Hepatic stellate cell (primary cell): ENCODE measurements around the gene FZD10.

Experiments used
- DNase-seq: peaks from one replicate; pipeline ENCODE4 v3.0.0; 2011; ENCODE audit warnings: low spot score

Gene FZD10

GRCh38 chr12:130179621-130180020 lies 17.4 kb downstream of the FZD10 start:
- no peak for DNase-seq

DNA sequence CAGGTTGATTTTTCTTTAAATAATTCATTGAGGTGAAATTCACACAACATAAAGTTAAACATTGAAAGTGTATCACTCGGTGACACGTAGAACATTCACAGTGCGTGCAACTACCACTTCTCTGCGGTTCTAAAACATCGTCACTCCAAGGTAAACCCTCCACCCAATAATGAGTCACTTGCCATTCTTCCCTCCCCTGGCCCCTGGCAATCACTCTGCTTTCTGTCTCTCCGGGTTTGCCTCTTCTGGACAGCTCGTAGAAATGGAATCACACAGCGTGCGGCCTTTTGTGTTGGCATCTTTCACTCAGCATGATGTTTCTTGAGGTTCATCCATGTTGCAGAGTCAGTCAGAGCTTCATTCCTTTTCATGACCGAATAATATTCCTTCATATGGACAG lies 18.9 kb downstream of the FZD10 start:
- DNase-seq: no peak

DNA sequence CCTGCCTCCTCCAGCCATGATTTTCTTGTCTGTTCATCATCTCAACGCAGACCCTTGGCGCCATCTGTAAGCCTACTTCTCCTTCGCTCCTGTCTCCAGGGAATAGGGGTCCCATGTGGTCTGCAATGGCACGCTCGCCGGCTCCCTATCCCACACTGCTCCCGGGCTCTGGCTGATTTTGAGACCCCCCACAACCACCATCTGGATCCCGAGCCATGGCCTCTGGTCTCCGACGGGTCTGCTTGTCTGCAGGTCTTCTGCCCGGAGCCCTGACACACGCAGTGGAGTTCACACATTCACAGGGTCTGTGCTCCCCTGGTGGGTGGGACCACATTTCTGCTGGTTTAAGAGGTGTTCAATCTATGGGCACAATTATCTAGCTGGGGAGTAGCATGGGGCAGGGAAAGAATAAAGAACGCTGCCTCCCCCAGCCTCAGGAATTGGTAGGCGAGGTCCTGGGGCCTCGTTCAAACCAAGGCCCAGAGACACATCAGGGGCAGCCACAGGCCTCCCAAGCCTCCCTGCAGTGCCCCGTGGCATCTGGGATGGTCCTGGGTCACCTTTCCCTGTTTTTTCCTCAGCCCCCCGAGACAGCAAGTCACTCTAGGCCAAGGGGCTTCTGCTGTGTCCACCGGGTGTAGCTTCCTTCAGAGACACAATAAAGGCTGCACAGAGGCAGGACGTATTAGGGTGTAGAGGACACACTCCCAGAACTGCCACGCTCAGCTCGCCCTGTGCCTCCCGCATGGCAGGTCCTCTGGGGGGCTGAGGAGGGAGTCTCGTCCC lies 21.5 kb downstream of the FZD10 start:
- DNase-seq: no peak

DNA sequence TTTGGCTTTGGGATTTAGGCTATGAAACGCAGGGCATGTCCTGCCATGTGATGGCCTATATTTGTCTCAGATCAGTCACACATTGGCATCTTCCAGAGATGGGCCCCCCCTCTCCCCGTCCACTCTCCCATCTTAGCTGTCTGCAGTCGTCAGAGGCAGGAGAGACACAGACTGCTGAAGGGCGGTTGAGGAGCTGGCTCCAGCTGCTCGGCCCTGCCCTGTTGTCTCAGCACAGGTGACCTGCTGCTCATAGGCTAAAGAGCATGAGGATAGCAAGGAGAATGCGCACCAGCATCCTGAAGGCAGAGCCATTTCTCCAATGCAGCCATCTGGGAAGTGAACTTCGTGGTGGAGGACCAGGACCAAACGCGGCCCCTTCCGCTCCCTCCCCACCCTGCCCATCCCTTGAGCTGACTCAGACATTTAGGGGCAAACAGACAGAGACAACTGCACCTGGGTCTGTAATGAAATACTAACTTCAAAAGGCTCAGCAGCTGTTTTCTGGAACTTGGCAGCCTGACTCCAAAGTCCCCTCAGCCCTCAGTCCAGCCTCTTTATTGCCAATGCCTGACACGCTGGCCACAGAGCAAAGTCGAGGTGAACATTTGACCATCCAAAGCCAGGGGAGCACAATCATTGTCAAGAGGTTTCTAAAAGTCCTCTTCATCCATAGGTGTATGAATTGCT lies 22.3 kb downstream of the FZD10 start:
- DNase-seq: no peak

DNA sequence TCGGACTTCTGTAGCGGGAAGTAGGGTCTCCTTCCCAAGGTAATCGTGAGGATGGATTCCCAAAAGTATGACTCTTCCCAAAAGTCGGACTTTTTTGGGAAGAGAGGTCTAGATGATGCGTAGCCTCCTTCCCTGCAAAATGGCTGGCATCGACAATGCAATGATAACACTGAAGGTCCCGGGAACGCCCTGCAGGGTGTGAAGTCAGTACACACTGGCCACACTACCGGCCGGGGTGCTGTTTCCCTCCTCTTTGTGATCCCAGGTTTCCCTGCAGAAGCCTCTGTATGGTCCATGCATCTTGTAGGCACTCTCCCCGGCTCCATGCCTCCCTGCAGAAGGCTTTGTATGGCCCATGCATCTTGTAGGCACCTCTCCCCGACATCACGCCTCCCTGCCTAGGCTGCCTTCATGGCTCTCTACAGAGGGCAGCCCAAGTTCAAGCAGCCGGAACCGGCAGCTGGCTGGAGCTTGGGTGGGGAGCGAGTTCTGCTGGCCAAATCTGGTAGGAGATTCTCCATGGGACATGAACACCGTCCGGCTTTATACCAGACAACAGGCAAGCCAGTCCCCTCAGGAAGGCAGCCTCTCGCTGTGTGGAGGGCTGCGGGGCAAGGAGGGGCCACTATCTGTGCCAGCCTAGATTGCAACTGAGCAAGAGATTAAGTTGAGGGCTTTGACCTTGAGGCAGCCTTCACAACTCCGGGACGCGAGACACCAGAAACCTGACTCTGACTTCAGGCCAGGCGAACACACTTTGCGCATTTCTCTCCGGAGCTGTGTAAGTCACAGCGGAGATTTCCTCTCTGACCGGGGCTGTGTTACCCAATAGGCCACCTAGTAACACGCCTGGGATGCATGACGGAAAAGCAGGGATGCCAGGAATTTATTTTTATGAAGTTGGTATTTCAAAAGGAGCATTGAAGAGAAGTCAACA lies 23.5 kb downstream of the FZD10 start:
- no peak for DNase-seq

DNA sequence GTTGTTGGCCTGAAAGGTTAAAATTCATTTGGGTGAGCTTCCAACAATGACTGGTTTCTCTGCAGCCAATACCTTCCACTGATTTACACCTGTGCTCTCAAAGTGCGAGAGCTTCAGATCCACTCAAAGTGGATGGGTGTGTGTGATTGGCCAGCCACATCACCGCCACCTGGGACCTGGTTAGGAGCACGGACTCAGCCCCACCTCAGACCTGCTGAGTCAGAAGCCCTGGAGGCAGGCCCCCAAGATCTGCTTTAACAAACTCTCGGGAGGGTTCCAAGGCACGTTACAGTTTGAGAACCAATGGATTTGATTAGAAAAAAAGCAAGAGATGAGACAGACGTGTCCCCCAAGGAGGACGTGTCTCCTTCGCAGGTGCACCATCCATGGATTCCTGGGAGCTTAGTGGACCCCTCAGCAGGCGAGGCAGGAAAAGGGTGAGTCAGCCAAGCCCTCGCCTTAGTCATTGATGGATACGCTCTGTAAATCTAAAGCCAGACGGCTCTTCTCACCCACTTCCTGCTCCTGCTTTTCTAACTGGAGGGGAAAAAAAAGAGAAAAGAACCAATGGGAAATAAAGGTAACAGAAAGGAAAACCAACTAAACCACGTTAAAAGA lies 24.5 kb downstream of the FZD10 start:
- DNase-seq: no peak

DNA sequence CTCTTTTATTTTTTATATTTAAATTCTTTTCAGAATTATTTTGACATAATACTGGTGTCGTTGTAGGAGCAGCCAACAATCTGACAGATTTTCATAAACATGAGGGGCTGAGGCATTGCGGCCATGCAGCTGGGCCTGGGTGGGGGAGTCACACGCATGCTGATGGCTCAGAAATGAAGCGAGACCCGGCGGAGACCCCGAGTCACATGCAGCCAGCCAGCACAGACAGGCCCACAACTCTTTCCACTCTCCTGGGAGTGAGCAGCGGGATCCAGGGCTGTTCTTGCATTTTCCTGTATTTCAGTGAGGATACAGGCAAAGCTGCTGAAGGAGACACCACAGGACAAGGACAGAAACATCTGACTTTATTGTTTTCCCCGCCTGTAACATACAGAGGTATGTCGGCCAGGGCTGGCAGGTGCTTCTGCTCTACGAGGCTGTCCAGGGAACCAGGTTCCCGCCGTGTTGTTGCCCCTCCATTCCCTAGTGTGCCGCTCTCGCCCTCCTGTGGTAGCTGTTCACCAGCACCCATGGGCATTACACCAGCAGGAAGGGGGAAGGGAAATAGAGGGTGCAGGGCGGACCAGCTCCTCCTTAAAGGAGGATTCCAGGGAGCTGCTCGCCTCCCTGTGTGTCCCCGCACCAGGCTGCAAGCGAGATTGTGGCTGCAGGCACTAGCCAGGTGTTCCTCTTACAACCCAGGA lies 30.5 kb downstream of the FZD10 start:
- no peak for DNase-seq

GRCh38 chr12:130194154-130194553 lies 31.9 kb downstream of the FZD10 start:
- no peak for DNase-seq

DNA sequence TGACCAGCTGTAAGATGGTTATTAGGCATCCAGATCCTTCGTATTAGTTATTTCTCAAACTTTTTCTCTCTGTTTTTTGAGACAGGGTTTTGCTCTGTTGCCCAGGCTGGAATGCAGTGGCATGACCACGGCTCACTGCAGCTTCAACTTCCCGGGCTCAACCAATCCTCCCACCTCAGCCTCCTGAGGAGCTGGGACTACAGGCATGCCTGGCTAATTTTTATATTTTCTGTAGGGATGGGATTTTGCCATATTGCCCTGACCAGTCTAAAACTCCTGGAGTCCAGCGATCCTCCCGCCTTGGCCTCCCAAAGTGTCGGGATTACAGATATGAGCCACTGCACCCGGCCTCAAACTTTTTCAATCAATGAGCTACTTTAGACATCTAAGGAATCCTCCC lies 33.1 kb downstream of the FZD10 start:
- no peak for DNase-seq

- no peak for DNase-seq
Measured at GRCh38 chr12:130195776-130196175, 33.5 kb downstream of the FZD10 start.

DNA sequence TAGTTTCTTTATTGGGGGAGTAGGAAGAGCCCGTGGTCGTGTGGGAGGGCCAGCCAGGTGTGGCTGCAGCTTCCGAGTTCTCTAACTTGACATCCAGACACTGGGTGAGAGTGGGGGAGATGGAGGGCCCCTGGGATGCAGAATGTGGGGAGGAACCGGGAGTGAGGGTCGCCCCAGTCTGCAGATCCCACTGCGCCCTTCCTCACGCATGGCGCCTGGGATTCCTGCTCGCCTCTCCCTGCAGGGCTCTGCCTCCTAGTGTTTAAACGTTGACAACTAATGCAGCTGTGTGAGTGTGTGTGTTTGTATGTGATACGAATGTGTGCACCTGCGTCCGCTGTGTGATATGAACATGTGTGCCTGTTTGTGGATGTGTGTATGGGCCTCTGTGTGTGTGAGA lies 34.6 kb downstream of the FZD10 start:
- no peak for DNase-seq

DNA sequence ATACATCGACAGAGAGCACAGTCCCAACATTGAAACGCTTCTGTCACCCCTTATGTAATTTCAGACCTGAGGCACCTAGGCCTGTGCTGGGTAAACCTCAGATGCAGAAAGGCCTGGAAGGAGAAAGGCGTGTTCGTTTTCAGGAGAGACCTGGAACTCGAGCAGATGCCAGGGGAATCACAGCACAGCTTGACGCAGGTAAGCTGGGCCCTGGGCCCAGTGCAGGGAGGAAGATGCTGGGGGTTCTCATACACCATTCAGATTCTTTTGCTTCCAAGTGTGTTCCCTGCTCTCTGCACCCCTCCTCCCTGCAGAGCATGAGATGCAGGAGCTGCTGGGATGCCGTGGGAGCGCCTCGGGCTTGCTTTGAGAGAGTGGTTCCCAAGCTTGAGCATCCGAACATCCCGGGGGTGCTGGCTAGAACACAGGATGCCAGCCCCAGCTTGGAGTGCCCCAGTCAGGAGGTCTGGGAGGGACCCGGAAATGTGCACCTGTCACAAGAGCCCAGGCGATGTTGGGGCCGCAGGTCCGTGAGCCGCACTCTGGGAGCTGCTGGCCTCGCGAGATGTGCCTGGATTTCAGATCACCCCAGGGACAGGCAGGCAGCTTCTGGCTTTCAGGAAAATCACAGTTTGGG lies 35.9 kb downstream of the FZD10 start:
- DNase-seq: no peak

DNA sequence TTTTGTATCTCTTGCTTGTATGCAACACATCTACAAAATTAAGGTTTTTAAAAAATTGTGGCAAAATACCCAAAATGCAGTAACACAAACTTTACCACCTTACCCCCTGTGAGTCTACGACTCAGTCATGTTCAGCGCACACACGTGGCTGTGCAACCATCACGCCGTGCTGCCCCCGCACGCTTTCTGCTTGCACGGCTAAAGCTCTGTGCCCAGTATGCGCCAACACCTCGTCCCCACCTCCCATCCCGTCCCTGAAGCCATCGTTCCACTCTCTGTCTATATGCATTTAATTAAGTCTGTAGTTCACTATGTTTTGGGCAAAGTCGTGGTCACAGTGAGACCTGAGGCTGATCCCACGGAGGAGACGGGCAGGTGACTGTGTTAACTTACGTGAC lies 36.4 kb downstream of the FZD10 start:
- no peak for DNase-seq

DNA sequence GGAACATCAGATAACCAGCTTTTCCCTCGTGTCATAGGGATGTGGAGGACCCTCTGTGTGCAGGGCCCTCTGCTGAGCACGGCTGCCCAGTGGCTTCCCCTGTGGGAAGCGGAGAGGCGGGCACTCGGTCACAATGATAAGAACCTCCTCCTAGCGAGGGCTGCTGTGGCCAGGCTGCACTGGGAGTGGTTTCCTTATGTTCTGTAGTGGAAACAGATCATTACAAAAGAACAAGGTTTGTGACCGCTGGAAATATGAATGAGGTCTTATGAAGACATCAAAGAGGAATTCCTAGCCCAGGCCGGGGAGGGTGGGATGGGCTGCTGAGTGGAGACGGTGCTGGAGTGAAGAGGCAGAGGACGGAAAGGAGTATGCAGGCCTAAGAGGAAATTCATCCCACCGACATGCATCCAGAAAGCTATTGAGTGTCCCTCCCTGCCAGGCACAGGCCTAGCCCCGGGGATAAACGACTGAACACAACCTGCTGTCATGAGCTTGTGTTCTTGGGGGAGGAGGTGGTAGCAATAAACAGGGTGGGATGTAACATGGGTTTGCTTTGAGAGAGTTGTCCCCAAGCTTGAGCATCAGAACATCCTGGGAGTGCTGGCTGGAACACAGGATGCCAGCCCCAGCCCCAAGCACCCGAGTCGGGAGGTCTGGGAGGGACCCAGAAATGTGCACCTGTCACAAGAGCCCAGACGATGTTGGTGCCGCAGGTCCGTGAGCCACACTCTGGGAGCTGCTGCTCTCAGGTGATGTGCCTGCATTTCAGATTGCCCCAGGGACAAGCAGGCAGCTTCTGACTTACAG lies 37.5 kb downstream of the FZD10 start:
- no peak for DNase-seq

DNA sequence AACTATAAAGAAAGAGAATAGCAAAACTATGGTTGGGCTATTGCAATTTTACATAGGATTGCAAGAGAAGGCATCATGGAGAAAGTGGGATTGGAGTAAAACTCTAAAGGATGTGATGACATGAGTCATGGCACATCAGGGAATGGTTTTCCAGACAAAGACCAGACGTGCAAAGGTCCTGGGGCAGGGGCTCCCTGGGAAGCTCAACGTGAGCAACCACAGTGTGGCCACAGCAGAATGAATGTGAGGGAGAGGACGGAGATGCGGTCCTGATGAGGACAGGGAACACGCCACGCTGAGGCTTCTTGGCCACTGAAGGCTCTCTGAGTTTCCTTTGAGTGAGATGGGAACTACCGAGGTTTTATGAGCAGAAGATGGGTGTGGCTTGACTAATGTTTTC lies 38.2 kb downstream of the FZD10 start:
- DNase-seq: no peak

DNA sequence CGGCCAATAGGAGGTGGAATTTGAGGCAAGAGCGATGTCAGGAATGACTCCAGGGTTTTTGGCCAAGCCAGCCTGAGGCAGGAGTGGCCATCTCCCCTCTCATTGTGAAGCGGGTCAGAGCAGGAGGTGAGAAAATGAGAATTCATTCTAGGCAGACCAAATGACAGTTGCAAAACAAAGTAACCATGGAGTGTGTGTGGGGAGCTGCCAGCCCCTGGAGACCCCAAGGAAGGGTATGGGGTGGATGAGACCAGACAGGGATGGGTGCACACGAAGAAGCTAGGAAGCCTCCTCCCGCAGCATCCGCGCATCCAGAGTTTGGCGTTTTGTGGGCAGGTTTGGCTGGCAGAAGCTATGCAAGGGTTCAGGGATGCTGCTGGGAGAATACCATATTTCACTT lies 38.8 kb downstream of the FZD10 start:
- no peak for DNase-seq

- no peak for DNase-seq
Measured at GRCh38 chr12:130202201-130202600, 39.9 kb downstream of the FZD10 start.

DNA sequence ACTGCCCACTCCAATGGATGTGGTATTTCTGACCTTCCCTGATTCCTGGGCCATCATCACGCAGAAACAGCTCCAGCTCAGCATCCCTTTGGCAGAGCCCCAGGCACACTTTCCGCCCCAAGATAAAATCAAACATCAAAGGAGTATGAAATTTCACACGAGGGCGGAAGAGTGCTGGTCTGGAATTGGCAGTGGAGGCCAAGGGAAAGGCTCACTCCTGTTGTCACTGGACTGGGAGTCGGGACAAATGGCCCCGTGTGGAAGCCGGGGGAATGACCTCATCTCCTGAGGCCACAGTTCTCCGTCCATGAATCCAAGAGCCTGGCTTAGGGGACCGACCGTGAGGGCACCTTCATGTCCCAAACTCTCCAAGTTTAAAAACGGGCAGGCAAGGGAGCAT lies 40.9 kb downstream of the FZD10 start:
- no peak for DNase-seq

GRCh38 chr12:130204541-130204953 lies 42.3 kb downstream of the FZD10 start:
- no peak for DNase-seq

GRCh38 chr12:130205495-130205894 lies 43.2 kb downstream of the FZD10 start:
- DNase-seq: no peak
